Activated T-cell treated with anti-CD3 and anti-CD28 coated beads, Interleukin-2, amount 50 U/mL, for 4 hours (primary cell): ENCODE measurements around the gene SYCE1L. TPM values are rescaled to one million over a fixed set of nuclear protein-coding genes. Genes with fewer than 3 reads are reported as not detected.
"Not testable (repeated sequence)": the region's sequence is repeated elsewhere in the genome, so short reads cannot be mapped to it uniquely, and the experiment has no call there.

Experiments used
- ATAC-seq, 2 donors: fragments of 200-7000 bp; cut with Tn5 transposase; one replicate each; pipeline ENCODE4 v1.10.0; 2021
- DNase-seq: peaks from one replicate; pipeline ENCODE4 v3.0.0-alpha.2; 2020
- H3K27me3 Mint-ChIP-seq: one replicate; pipeline ENCODE4 v1.8.0; 2021; ENCODE audit warnings: low read depth, mixed read lengths
- H3K36me3 Mint-ChIP-seq: one replicate; pipeline ENCODE4 v1.8.0; 2022; ENCODE audit warnings: mixed read lengths; ENCODE audit not compliant: insufficient read depth
- H3K4me1 Mint-ChIP-seq: one replicate; pipeline ENCODE4 v1.8.0; 2021; ENCODE audit warnings: low read depth, mixed read lengths
- H3K4me3 Mint-ChIP-seq: one replicate; pipeline ENCODE4 v1.8.0; 2021; ENCODE audit warnings: mild to moderate bottlenecking, moderate library complexity, mixed read lengths
- H3K9me3 Mint-ChIP-seq: one replicate; pipeline ENCODE4 v1.8.0; 2021; ENCODE audit warnings: mixed read lengths
- total RNA-seq, 3 donors: library from RNA; stranded (reverse); gene quantifications; one replicate each; pipeline ENCODE4 v1.2.1, GENCODE V29; 2021

Gene SYCE1L, protein sequence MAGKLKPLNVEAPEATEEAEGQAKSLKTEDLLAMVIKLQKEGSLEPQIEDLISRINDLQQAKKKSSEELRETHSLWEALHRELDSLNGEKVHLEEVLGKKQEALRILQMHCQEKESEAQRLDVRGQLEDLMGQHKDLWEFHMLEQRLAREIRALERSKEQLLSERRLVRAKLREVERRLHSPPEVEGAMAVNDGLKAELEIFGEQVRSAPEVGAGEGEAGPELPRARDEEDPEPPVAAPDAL
- total RNA-seq, result 1 to 10 TPM; 1.2 to 1.6 (median 1.3) TPM

- Mint-ChIP-seq H3K27me3 (no peaks in the 10 kb centered on the region), H3K36me3 (peaks cover 33% of the 10 kb centered on the region), H3K9me3 (no peaks in the 10 kb centered on the region), H3K4me3 (no peak within 1 kb of the TSS), H3K4me1 (peaks cover 2% of the 10 kb centered on the region)
- ATAC-seq, result no peak
- no peak for DNase-seq
These were observed at the start of gene SYCE1L for GRCh38 chr16:77199211-77199610. TSS of gene SYCE1L (plus strand) at chr16:77199408. CDS start at chr16:77199452, 44 bp downstream.

- H3K4me3 Mint-ChIP-seq, result no peak overlapping the region
- no peaks in the 10 kb centered on the region for H3K9me3 Mint-ChIP-seq
- H3K36me3 Mint-ChIP-seq, result no peaks in the 10 kb centered on the region
- no peaks in the 10 kb centered on the region for H3K4me1 Mint-ChIP-seq
- peaks cover 30% of the 10 kb centered on the region for H3K27me3 Mint-ChIP-seq
- no peak for ATAC-seq
- DNase-seq, result no peak
These were observed 41.7 kb upstream of the SYCE1L start for GRCh38 chr16:77157346-77158058.

DNA sequence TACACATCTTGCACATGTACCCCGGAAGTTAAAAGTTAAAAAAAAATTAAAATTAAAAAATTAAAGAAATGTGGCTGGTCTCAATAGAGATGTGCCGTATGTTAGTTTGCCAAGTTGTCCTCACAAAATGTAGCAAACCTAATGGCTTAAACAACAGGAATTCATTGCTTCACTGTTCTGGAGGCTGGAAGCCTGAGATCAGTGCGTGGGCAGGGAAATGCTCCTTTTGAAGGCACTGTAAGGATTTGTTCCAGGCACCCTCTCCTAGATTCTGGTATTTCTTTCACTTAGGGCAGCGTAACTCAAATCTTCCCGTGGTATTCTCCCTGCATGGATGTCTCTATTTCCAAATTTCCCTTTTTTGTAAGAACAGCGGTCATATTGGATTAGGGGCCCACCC is 40.9 kb upstream of the SYCE1L start:
- Mint-ChIP-seq H3K27me3 (peaks cover 30% of the 10 kb centered on the region), H3K4me1 (no peaks in the 10 kb centered on the region), H3K9me3 (no peaks in the 10 kb centered on the region), H3K36me3 (no peaks in the 10 kb centered on the region), H3K4me3 (no peak overlapping the region)
- no peak for ATAC-seq
- no peak for DNase-seq

- no peak for DNase-seq
- H3K4me1 Mint-ChIP-seq, result no peaks in the 10 kb centered on the region
- H3K9me3 Mint-ChIP-seq, result no peaks in the 10 kb centered on the region
These were observed 34.2 kb upstream of the SYCE1L start for GRCh38 chr16:77165006-77165405.

DNA sequence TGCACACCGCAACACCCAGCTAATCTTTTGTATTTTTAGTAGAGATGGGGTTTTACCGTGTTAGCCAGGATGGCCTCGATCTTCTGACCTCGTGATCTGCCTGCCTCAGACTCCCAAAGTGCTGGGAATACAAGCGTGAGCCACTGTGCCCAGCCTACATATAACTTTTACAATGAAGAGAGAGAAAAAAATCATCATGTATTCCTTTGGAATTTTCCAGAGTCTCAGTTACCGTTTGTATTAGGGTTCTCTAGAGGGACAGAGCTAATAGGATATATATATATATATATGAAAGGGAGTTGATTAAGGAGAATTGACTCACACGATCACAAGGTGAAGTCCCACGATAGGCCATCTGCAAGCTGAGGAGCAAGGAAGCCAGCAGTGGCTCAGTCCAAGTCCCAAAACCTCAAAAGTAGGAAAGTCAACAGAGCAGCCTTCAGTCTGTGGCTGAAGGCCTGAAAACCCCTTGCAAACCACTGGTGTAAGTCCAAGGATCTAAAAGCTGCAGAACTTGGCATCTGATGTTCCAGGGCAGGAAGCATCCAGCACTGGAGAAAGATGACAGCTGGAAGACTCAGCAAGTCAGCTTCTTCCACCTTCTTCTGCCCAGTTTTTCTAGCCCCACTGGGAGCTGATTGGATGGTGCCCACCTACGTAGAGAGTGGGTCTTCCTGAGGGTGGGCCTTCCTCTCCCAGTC is 33.5 kb upstream of the SYCE1L start:
- not testable (repeated sequence) for H3K9me3 Mint-ChIP-seq, H3K36me3 Mint-ChIP-seq, ATAC-seq, H3K4me3 Mint-ChIP-seq, H3K4me1 Mint-ChIP-seq, DNase-seq
- H3K27me3 Mint-ChIP-seq, result peaks cover 19% of the 10 kb centered on the region

More at GRCh38 chr16:77165006-77165405, 34.2 kb upstream of the SYCE1L start:
- peaks cover 15% of the 10 kb centered on the region for H3K27me3 Mint-ChIP-seq
- ATAC-seq, result no peak
- H3K4me3 Mint-ChIP-seq, result no peak overlapping the region
- H3K36me3 Mint-ChIP-seq, result no peaks in the 10 kb centered on the region

DNA sequence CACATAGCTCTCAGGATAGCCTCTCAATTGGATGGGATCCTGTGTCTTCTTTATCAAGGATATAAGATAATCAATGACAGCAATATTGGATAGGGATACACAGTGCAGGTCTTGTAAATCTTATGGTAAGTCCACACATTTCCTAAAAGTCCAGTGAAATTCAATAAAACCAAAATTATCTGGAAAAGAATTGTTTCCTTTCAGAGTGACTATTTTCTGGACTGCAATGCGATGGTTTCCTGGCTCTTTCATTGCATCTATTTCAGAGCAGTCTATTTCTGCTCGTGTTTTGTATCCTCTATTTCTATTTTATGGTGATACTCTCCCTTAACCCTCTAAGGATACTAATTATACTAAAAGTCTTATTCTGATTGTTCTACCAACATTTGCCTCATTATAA is 32.5 kb upstream of the SYCE1L start:
- H3K4me3 Mint-ChIP-seq, result no peak overlapping the region
- no peak for DNase-seq
- no peak for ATAC-seq
- no peaks in the 10 kb centered on the region for H3K36me3 Mint-ChIP-seq
- H3K27me3 Mint-ChIP-seq, result peaks cover 21% of the 10 kb centered on the region
- H3K9me3 Mint-ChIP-seq, result no peaks in the 10 kb centered on the region
- no peaks in the 10 kb centered on the region for H3K4me1 Mint-ChIP-seq

GRCh38 chr16:77168901-77169300 is 30.3 kb upstream of the SYCE1L start:
- H3K4me1 Mint-ChIP-seq, result no peaks in the 10 kb centered on the region
- DNase-seq (no peak), ATAC-seq (no peak)
- H3K36me3 Mint-ChIP-seq, result no peaks in the 10 kb centered on the region
- peaks cover 24% of the 10 kb centered on the region for H3K27me3 Mint-ChIP-seq
- no peaks in the 10 kb centered on the region for H3K9me3 Mint-ChIP-seq
- no peak overlapping the region for H3K4me3 Mint-ChIP-seq

DNA sequence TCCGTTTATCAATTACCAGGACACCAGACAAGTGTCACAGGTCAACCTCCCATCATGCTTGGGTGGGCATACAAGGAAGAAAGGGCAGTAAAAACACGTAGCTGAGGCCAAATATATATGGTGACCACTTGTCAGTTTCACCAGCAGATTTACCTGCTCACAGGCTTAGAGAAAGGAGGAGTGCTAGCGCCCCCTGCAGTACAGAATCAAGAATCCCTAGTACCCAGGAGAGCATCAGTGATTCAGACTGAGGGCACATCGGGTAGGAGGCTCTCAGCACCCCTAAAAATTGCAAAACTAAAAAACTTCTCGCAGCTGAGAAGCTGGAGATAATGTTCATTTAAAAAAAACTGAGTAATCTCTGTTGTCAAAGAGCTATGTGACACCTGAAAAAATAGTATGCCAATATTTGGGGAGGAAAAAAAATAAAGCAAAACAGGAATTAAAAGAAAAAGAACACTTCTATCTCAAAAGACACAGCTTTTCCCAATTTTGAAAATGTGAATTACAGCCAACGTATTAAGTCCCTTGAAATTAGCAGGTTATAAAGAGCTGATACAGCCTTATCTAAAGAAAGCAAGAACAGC is 29.5 kb upstream of the SYCE1L start:
- Mint-ChIP-seq H3K4me1 (no peaks in the 10 kb centered on the region), H3K4me3 (no peak overlapping the region), H3K36me3 (no peaks in the 10 kb centered on the region), H3K27me3 (peaks cover 29% of the 10 kb centered on the region), H3K9me3 (no peaks in the 10 kb centered on the region)
- ATAC-seq, result peak; percentile 41 to 72
- DNase-seq, result peak; percentile 7

- Mint-ChIP-seq H3K36me3 (no peaks in the 10 kb centered on the region), H3K4me1 (no peaks in the 10 kb centered on the region), H3K4me3 (no peak overlapping the region), H3K9me3 (no peaks in the 10 kb centered on the region), H3K27me3 (peaks cover 35% of the 10 kb centered on the region)
- ATAC-seq (no peak), DNase-seq (no peak)
These were observed 28.4 kb upstream of the SYCE1L start for GRCh38 chr16:77170805-77171204.

DNA sequence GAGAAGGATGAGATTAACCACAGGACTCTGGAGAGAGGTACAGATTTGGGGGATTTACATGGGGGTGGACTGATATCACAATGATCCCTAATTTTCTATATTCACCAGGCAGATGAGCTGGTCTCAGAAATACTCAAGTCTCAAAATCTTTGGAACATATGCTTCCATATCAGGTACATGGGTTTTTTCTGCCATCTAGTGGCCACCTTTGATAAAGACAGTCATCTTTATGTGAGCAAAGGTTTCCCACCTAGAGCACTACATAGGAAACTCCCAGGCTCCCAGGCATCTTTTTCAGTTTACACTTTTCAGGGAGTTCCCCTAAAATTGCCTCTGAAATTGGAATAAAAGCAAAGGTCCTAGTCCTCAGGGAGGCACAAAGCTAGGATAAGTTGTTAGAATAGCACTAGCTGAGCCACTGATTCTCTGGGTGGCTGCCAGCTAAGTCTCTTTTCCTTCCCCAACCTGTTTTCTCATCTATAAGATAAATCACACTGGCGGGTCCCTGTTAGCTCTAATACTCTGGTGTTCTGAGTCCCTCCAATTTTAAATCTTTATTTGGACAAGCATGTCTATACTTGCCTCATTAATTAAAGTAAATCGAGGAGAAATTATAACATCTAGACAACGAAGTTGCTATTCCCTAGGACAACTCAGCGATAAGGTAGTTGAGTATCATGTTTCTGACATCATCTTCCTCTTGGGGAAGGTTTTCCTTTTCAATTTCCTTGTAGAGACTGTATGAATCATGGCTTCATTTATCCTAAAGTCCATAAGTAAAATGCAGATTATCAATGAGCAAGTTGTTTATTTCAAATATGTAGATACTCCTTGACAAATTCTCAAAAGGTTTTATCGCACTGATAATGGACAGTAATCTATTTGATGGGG is 27.2 kb upstream of the SYCE1L start:
- H3K36me3 Mint-ChIP-seq, result no peaks in the 10 kb centered on the region
- no peak overlapping the region for H3K4me3 Mint-ChIP-seq
- H3K4me1 Mint-ChIP-seq, result no peaks in the 10 kb centered on the region
- DNase-seq (no peak), ATAC-seq (peak; percentile 63)
- no peaks in the 10 kb centered on the region for H3K9me3 Mint-ChIP-seq
- H3K27me3 Mint-ChIP-seq, result peaks cover 41% of the 10 kb centered on the region

DNA sequence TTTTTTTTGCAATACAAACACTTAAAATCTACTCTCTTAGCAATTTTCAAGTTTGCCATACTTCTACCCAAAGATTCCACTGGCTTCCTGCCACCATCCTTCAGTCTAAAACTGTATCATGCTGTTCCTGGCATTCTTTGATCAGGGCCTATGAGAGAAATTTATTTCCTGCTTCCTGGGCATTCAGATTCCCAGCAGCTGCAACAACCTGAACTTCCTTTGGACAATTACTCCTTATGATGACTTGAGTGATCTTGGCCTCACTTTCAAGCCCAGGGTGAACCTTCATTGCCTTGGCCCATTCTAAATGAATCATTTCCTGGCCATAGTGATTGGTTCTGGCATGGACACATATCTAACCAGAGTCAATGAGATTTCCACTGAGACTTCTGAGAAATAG is 26.3 kb upstream of the SYCE1L start:
- Mint-ChIP-seq H3K4me1 (no peaks in the 10 kb centered on the region), H3K4me3 (no peak overlapping the region), H3K27me3 (peaks cover 44% of the 10 kb centered on the region), H3K36me3 (no peaks in the 10 kb centered on the region), H3K9me3 (no peaks in the 10 kb centered on the region)
- DNase-seq, result no peak
- ATAC-seq, result no peak

DNA sequence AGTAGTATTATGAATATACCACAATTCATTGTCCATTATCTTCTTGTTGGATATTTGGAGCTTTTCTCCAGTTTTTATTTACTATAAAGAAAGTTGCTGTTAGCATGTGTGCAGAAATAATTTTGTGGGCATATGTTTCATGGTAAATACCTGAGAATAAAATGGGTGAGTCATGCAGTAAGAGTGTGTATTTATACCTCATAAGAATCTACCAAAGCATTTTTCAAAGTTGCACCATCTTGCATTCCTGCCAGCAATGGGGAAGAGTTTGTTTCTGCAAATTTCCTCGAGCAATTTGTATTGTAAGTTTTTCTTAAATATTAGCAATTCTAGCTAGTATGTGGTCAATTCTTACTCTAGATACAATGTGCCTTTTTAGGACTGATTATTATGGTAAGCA is 16.1 kb upstream of the SYCE1L start:
- Mint-ChIP-seq H3K4me1 (no peaks in the 10 kb centered on the region), H3K9me3 (no peaks in the 10 kb centered on the region), H3K27me3 (peaks cover 13% of the 10 kb centered on the region), H3K36me3 (no peaks in the 10 kb centered on the region), H3K4me3 (no peak overlapping the region)
- ATAC-seq, result no peak
- no peak for DNase-seq

DNA sequence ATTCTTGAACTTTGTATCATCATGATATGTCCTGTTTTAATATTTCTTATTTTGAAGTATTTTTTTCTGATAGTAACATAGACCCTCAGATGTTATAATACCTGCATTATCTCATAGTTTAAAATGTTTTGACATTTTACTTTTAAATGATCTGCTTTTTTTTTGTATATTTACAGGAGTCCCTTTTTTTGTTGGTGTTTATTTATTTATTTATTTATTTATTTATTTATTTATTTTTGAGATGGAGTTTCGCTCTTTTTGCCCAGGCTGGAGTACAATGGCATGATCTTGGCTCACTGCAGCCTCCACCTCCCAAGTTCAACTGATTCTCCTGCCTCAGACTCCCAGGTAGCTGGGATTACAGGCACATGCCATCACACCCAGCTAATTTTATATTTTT is 12.9 kb upstream of the SYCE1L start:
- H3K4me3 Mint-ChIP-seq, H3K36me3 Mint-ChIP-seq, H3K4me1 Mint-ChIP-seq, H3K27me3 Mint-ChIP-seq, ATAC-seq, H3K9me3 Mint-ChIP-seq, DNase-seq: not testable (repeated sequence)

DNA sequence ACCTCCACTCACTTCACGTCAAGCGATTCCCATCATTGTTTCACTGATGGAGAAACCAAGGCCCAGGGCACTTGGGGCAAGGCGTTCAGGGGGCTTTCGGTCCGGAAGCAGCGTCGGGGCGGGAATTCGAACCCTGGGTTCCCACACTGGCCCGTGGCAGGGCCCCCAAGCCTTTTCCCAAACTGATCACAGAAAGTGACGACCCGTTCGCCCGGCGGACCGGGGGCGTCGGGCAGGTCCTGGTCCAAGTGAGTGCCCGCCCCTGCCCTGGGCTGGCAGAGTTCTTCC is 9.1 kb upstream of the SYCE1L start:
- peaks cover 30% of the 10 kb centered on the region for H3K36me3 Mint-ChIP-seq
- H3K4me3 Mint-ChIP-seq, result peak overlapping the region; percentile 98
- ATAC-seq (no peak), DNase-seq (no peak)
- peaks cover 37% of the 10 kb centered on the region for H3K4me1 Mint-ChIP-seq
- no peaks in the 10 kb centered on the region for H3K9me3 Mint-ChIP-seq
- H3K27me3 Mint-ChIP-seq, result peaks cover 2% of the 10 kb centered on the region
